IMR-90 (cell line): ENCODE data around the gene HOTAIR.

Experiments
- CEBPB ChIP-seq: IDR thresholded peaks from 2 replicates; pipeline ENCODE4 v1.6.1; 2012; ENCODE audit warnings: low read depth, low read length, improper control_type of control experiment
- MAFK ChIP-seq: IDR thresholded peaks from 2 replicates; pipeline ENCODE4 v1.6.1; 2012; ENCODE audit warnings: low read depth, low read length, improper control_type of control experiment
- POLR2A ChIP-seq: IDR thresholded peaks from 2 replicates; pipeline ENCODE4 v1.6.1; 2012; ENCODE audit warnings: mild to moderate bottlenecking, low read depth, low read length
- TF ChIP-seq, protein P1 (sequence below): conservative IDR thresholded peaks from 2 replicates; pipeline ENCODE4 v1.5.1; 2012; ENCODE audit warnings: mild to moderate bottlenecking, low read depth, low read length, improper control_type of control experiment

DNA sequence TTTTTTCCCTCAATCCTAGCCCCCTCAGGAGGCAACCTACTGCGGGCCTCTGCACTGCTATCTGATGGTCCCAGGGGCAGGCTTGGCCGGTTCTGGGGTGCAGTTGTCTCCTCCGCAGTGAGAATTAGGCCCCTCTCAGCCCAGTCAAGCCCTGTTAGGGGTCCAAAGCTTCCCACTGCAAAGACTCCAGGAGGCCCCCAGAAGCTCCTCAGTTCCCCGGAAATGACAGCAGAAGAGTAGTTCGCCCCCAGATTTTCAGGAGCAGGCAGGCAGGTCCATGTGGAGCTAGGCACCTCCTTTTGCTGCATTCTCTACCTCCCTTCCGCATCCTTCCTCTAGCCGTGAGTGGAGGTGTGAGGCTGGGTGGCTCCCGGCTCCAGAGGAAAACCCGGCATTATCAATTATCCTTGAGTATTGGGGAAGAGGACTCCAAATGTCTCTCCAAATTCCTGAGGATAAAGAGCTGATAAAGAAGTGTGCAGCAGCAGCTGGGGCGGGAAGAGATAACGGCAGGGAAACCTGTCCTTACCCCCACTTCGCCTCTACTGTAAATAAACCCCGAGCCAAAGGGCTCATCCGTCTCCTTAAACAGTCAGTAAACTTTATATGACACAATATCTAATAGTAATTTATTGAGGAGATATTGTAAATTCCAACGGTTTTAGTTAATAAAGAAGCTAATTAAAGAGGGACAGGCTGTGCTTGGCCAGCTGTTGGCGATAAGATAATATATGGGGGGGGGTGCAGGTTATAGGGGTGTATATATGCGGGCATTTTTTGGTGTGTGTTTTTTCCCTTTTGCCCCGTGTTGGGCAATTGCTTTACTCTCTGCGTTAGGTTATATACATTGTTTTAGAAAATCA, 20.7 kb downstream of the HOTAIR start:
- TF ChIP-seq, protein P1, sequence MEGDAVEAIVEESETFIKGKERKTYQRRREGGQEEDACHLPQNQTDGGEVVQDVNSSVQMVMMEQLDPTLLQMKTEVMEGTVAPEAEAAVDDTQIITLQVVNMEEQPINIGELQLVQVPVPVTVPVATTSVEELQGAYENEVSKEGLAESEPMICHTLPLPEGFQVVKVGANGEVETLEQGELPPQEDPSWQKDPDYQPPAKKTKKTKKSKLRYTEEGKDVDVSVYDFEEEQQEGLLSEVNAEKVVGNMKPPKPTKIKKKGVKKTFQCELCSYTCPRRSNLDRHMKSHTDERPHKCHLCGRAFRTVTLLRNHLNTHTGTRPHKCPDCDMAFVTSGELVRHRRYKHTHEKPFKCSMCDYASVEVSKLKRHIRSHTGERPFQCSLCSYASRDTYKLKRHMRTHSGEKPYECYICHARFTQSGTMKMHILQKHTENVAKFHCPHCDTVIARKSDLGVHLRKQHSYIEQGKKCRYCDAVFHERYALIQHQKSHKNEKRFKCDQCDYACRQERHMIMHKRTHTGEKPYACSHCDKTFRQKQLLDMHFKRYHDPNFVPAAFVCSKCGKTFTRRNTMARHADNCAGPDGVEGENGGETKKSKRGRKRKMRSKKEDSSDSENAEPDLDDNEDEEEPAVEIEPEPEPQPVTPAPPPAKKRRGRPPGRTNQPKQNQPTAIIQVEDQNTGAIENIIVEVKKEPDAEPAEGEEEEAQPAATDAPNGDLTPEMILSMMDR: no peak
- TF ChIP-seq MAFK: no peak
- TF ChIP-seq POLR2A: no peak
- no peak for TF ChIP-seq CEBPB
